Spleen (tissue), 7 donors: Measurements from ENCODE around the gene CLEC4M.

Experiments
- POLR2A ChIP-seq, 3 donors: fragments of 450-650 bp; IDR thresholded peaks; one replicate each; pipeline ENCODE4 v1.5.1; 2017; ENCODE audit warnings: antibody characterized with exemption in 3 of 3, mild to moderate bottlenecking in 1 of 3
- POLR2AphosphoS5 ChIP-seq, 3 donors: sonication (generic); formaldehyde crosslinking; IDR thresholded peaks; one replicate each; pipeline ENCODE4 v1.5.1; 2017; ENCODE audit warnings: antibody characterized with exemption in 3 of 3
- TF ChIP-seq, protein P1 (sequence below), 11 experiments: fragments of 200-600 bp in 7 of 11; fragments of 450-650 bp in 4 of 11; sonication (generic) in 4 of 11; IDR thresholded peaks in 8 of 11; conservative IDR thresholded peaks in 3 of 11; 1 replicate in 7 of 11; 2 replicates in 4 of 11; pipeline versions ENCODE4 v1.4.0 to v1.8.0; 2016 to 2021; ENCODE audit warnings: antibody characterized with exemption in 11 of 11, inconsistent platforms in 4 of 11, mild to moderate bottlenecking in 1 of 11
- donor health status: DM: no; HTN: no; CAD: no; lungs with moderate emphysema.
- donor health status: DM: no; HTN: no; CAD: no.
- donor health status: DM: no; HTN: no; CAD: no.

DNA sequence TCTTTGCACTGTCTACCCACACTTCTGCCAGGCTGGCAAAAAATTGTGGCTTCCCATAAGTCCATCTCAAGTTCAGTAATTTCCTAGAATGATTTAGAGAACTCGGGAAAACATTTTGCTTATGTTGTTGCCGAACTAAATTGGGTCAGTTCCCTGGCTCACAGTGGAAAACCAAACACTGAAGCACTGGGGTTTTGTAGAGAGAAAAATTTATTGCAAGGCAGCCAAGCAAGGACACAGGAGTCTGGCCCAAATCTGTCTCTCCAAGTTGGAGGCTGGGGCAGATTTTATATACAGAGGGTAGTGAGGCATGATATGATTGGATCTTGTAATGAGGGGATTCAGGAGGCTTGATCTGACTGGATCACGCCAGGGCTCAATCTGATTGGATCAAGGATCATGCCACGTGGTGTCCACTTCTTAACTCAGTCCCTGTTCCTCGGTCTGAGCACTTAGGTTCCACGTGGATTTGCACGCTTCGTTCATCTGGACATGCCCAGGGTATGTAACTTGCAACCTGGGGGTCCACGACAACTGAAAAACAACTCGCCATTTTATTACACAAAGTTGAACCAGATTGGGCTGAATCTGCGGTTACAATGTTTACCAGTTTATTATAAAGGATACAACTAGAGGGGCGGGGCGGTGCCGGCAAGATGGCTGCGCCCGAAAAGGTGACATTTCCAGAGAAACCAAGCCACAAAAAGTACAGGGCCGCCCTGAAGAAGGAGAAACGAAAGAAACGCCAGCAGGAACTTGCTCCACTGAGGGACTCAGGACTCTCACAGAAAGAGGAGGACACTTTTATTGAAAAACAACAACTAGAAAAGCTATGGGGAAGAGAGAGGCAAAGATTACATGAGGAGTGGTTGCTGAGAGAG, 23.0 kb upstream of the CLEC4M start:
- TF ChIP-seq, protein P1, sequence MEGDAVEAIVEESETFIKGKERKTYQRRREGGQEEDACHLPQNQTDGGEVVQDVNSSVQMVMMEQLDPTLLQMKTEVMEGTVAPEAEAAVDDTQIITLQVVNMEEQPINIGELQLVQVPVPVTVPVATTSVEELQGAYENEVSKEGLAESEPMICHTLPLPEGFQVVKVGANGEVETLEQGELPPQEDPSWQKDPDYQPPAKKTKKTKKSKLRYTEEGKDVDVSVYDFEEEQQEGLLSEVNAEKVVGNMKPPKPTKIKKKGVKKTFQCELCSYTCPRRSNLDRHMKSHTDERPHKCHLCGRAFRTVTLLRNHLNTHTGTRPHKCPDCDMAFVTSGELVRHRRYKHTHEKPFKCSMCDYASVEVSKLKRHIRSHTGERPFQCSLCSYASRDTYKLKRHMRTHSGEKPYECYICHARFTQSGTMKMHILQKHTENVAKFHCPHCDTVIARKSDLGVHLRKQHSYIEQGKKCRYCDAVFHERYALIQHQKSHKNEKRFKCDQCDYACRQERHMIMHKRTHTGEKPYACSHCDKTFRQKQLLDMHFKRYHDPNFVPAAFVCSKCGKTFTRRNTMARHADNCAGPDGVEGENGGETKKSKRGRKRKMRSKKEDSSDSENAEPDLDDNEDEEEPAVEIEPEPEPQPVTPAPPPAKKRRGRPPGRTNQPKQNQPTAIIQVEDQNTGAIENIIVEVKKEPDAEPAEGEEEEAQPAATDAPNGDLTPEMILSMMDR (IDR thresholded peaks at IDR 0.05 in 8 of 11, conservative IDR thresholded peaks at IDR 0.05 in 3 of 11): no peak
- TF ChIP-seq POLR2AphosphoS5 (IDR thresholded peaks at IDR 0.05) (no peak), POLR2A (IDR thresholded peaks at IDR 0.05) (no peak)
